Right lobe of liver (tissue), 4 donors: Measurements from ENCODE around the gene RNGTT.

Source experiments
- POLR2A ChIP-seq: fragments of 450-650 bp; IDR thresholded peaks from one replicate; pipeline ENCODE4 v1.6.1; 2017; ENCODE audit warnings: antibody characterized with exemption, mild to moderate bottlenecking
- TF ChIP-seq, protein P1 (sequence below), 4 donors: fragments of 200-600 bp in 3 of 4; fragments of 450-650 bp in 1 of 4; IDR thresholded peaks; one replicate each; pipeline versions ENCODE4 v1.5.1 to v1.8.0; 2016 to 2022; ENCODE audit warnings: antibody characterized with exemption in 4 of 4, mild to moderate bottlenecking in 2 of 4
- donor health status: DM: no; HTN: no; CAD: no.
- donor health status: DM: no; HTN: no; CAD: no.
- donor health status: DM: no; HTN: yes; CAD: no.

DNA sequence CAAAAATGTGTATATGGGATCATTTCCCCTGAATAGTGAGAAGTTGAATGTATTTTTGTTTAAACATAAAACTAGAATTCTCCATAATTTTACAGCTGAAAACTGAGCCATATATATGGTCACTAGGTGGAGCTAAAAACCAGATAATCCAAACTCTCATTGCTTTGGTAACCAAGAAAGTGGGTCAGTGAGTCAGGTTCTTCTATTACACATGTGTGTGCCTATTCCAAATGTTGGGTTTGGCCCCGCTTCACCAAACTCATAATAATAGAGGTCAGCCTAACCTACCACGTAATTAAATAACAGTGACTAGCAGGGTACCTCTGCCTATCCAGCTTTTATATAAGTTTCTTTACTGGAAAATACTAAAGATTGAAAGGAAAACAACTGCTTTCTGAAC, 19.3 kb upstream of the RNGTT start:
- TF ChIP-seq, protein P1, sequence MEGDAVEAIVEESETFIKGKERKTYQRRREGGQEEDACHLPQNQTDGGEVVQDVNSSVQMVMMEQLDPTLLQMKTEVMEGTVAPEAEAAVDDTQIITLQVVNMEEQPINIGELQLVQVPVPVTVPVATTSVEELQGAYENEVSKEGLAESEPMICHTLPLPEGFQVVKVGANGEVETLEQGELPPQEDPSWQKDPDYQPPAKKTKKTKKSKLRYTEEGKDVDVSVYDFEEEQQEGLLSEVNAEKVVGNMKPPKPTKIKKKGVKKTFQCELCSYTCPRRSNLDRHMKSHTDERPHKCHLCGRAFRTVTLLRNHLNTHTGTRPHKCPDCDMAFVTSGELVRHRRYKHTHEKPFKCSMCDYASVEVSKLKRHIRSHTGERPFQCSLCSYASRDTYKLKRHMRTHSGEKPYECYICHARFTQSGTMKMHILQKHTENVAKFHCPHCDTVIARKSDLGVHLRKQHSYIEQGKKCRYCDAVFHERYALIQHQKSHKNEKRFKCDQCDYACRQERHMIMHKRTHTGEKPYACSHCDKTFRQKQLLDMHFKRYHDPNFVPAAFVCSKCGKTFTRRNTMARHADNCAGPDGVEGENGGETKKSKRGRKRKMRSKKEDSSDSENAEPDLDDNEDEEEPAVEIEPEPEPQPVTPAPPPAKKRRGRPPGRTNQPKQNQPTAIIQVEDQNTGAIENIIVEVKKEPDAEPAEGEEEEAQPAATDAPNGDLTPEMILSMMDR (IDR thresholded peaks at IDR 0.05) = peak; percentile 61 to 90 (median 72)
- TF ChIP-seq POLR2A = no peak
